Measurements from ENCODE around the gene EFCC1.

EFCC1 gene

GRCh38 chr3:129001101-129001805, at the start of gene EFCC1:
Gene EFCC1, plus strand, starts transcription at chr3:129001304. Its CDS starts 325 bp downstream, at chr3:129001629.
- no peak for DNase-seq

GRCh38 chr3:128956440-128956839, 44.7 kb upstream of the EFCC1 start:
- no peak for DNase-seq

GRCh38 chr3:128965280-128965679, 35.8 kb upstream of the EFCC1 start:
- DNase-seq: no peak

GRCh38 chr3:128965818-128966217, 35.3 kb upstream of the EFCC1 start:
- no peak for DNase-seq

GRCh38 chr3:128967748-128968355, 33.3 kb upstream of the EFCC1 start:
- DNase-seq: no peak

GRCh38 chr3:128969993-128970739, 30.9 kb upstream of the EFCC1 start:
- no peak for DNase-seq

- no peak for DNase-seq
These were observed 30.4 kb upstream of the EFCC1 start for GRCh38 chr3:128970740-128971047.

GRCh38 chr3:128971421-128972100, 29.5 kb upstream of the EFCC1 start:
- DNase-seq: no peak

GRCh38 chr3:128973988-128974564, 27.0 kb upstream of the EFCC1 start:
- no peak for DNase-seq

GRCh38 chr3:128975276-128975675, 25.8 kb upstream of the EFCC1 start:
- DNase-seq: no peak

- DNase-seq: peak; percentile 83
These were observed 17.6 kb upstream of the EFCC1 start for GRCh38 chr3:128983293-128984069.

- no peak for DNase-seq
These were observed 16.5 kb upstream of the EFCC1 start for GRCh38 chr3:128984596-128984995.

- no peak for DNase-seq
These were observed 13.6 kb upstream of the EFCC1 start for GRCh38 chr3:128987302-128988100.

GRCh38 chr3:128988286-128988685, 12.8 kb upstream of the EFCC1 start:
- no peak for DNase-seq

- DNase-seq: no peak
These were observed 9.7 kb upstream of the EFCC1 start for GRCh38 chr3:128991355-128991895.

GRCh38 chr3:128992926-128993460, 8.1 kb upstream of the EFCC1 start:
- no peak for DNase-seq

GRCh38 chr3:128993461-128994172, 7.5 kb upstream of the EFCC1 start, which contains the start of gene CFAP92:
Gene CFAP92, minus strand, starts transcription at chr3:128994076. Its CDS starts 772 bp downstream, at chr3:128993304.
- peak; percentile 55 for DNase-seq

- no peak for DNase-seq
These were observed 7.0 kb upstream of the EFCC1 start for GRCh38 chr3:128994173-128994512.

- DNase-seq: no peak
These were observed 6.2 kb upstream of the EFCC1 start for GRCh38 chr3:128994581-128995546.

Data from NCI-H524 treated with DMSO at 0.1 percent for 48 hours (cell line).